Measurements from ENCODE around the gene OPA1. TPM values are rescaled to one million over a fixed set of nuclear protein-coding genes. Genes with fewer than 3 reads are reported as not detected.

The OPA1 gene
- total RNA-seq, 1 experiment from 2014 or later, result 93.8 TPM

GRCh38 chr3:193594946-193595689 is 2.1 kb downstream of the OPA1 start:
- CTCF ChIA-PET, result interaction anchor here (0.7 kb wide), 1 partner anchor 720 kb away, joined by 4 read pairs; no protein-coding TSS in a partner anchor
- Histone ChIP-seq H3K79me2 (ENCODE audit: low read length) (peaks cover 70% of the 10 kb centered on the region), H3K9me3 (ENCODE audit: low read length) (no peaks in the 10 kb centered on the region), H3K36me3 (ENCODE audit: low read depth, low read length) (peaks cover 13% of the 10 kb centered on the region; the same call in 1 of the 2 replicates), H3F3A (ENCODE audit: low read length, unreplicated experiment) (no peaks in the 10 kb centered on the region), H2AFZ (ENCODE audit: low read length) (no peak overlapping the region), H3K4me1 (ENCODE audit: insufficient read depth, low read length) (peaks cover 20% of the 10 kb centered on the region), H3K4me3 (ENCODE audit: low read length) (peak overlapping the region; percentile 97), H3K27me3 (ENCODE audit: low read length) (no peaks in the 10 kb centered on the region), H3K9ac (ENCODE audit: low read length) (no peak overlapping the region), H4K20me1 (ENCODE audit: low read length) (peaks cover 6% of the 10 kb centered on the region; the same call in 1 of the 2 replicates), H3K27ac (ENCODE audit: low read length) (no peak overlapping the region), H3K9me2 (replicated peaks; ENCODE audit: low read length) (no peaks in the 10 kb centered on the region), H3K4me2 (ENCODE audit: low read length) (peak overlapping the region; percentile 78)
- DNase-seq, result peak; percentile 35
- POLR2A ChIA-PET (ENCODE audit: unreplicated experiment), result no interaction called here
- TF ChIP-seq CTCF (conservative IDR thresholded peaks at IDR 0.05; ENCODE audit: low read depth, low read length), result no peak
- TF ChIP-seq EZH2 (IDR thresholded peaks at IDR 0.05; ENCODE audit: low read length, unreplicated experiment), result no peak
- no peak for TF ChIP-seq EZH2phosphoT487 (IDR thresholded peaks at IDR 0.05; ENCODE audit: borderline replicate concordance, low read length)
- intact Hi-C loops (cut with micrococcal nuclease), result loop anchor here (5.0 kb wide), 2 partner anchors 678 to 778 kb away; partner anchors contain the start of gene MB21D2
- BruUV-seq (replicated peaks), result no TSS peak
- ATAC-seq, result no peak

DNA sequence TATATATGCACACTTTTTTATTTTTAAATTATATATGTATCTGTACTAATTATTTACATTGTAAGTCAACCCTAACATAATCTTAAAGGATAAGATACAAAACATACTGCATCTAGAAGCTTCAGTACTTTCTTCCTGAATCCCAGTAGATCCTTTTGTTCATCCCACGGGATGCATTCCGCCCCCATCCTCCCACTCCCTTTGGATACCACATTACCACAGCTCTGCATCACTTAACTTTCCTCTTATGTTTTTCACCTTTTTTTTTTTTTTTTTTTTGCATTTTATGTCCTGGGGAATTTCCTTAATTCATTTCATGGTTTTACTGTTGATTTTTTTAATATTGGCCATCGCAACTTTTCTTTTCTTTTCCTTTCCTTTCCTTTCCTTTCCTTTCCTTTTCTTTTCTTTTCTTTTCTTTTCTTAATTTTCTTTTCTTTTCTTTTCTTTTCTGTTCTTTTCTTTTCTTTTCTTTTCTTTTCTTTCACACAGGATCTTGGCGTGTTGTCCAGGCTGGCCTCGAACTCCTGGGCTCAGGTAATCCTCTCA is 3.0 kb downstream of the OPA1 start:
- Histone ChIP-seq H3F3A (ENCODE audit: low read length, unreplicated experiment) (no peaks in the 10 kb centered on the region), H2AFZ (ENCODE audit: low read length) (no peak overlapping the region), H3K79me2 (ENCODE audit: low read length) (peaks cover 79% of the 10 kb centered on the region), H3K9me3 (ENCODE audit: low read length) (no peaks in the 10 kb centered on the region), H3K9ac (ENCODE audit: low read length) (no peak overlapping the region), H3K4me2 (ENCODE audit: low read length) (no peak overlapping the region), H3K4me3 (ENCODE audit: low read length) (no peak overlapping the region), H3K4me1 (ENCODE audit: insufficient read depth, low read length) (peaks cover 13% of the 10 kb centered on the region), H3K27ac (ENCODE audit: low read length) (no peak overlapping the region), H3K9me2 (replicated peaks; ENCODE audit: low read length) (no peaks in the 10 kb centered on the region), H3K27me3 (ENCODE audit: low read length) (no peaks in the 10 kb centered on the region), H3K36me3 (ENCODE audit: low read depth, low read length) (peaks cover 15% of the 10 kb centered on the region; the same call in 1 of the 2 replicates), H4K20me1 (ENCODE audit: low read length) (peaks cover 13% of the 10 kb centered on the region; the same call in 1 of the 2 replicates)
- ChIA-PET POLR2A (ENCODE audit: unreplicated experiment) (no interaction called here), CTCF (no interaction called here)
- intact Hi-C loops (cut with micrococcal nuclease), result no loop called here
- BruUV-seq (replicated peaks), result no TSS peak
- no peak for TF ChIP-seq CTCF (conservative IDR thresholded peaks at IDR 0.05; ENCODE audit: low read depth, low read length)
- no peak for TF ChIP-seq EZH2phosphoT487 (IDR thresholded peaks at IDR 0.05; ENCODE audit: borderline replicate concordance, low read length)
- TF ChIP-seq EZH2 (IDR thresholded peaks at IDR 0.05; ENCODE audit: low read length, unreplicated experiment), result no peak
- ATAC-seq (no peak), DNase-seq (no peak)

- Histone ChIP-seq H3K4me1 (ENCODE audit: insufficient read depth, low read length) (peaks cover 7% of the 10 kb centered on the region), H3F3A (ENCODE audit: low read length, unreplicated experiment) (no peaks in the 10 kb centered on the region), H3K9me3 (ENCODE audit: low read length) (no peaks in the 10 kb centered on the region), H3K79me2 (ENCODE audit: low read length) (peaks cover 99% of the 10 kb centered on the region), H3K36me3 (ENCODE audit: low read depth, low read length) (peaks cover 15% of the 10 kb centered on the region; the same call in 1 of the 2 replicates), H3K4me2 (ENCODE audit: low read length) (no peak overlapping the region), H3K9ac (ENCODE audit: low read length) (no peak overlapping the region), H2AFZ (ENCODE audit: low read length) (no peak overlapping the region), H4K20me1 (ENCODE audit: low read length) (peaks cover 31% of the 10 kb centered on the region; the same call in 1 of the 2 replicates), H3K27me3 (ENCODE audit: low read length) (no peaks in the 10 kb centered on the region), H3K27ac (ENCODE audit: low read length) (no peak overlapping the region), H3K9me2 (replicated peaks; ENCODE audit: low read length) (no peaks in the 10 kb centered on the region), H3K4me3 (ENCODE audit: low read length) (no peak overlapping the region)
- ATAC-seq (no peak), DNase-seq (no peak)
- TF ChIP-seq CTCF (conservative IDR thresholded peaks at IDR 0.05; ENCODE audit: low read depth, low read length), result no peak
- TF ChIP-seq EZH2 (IDR thresholded peaks at IDR 0.05; ENCODE audit: low read length, unreplicated experiment), result no peak
- no peak for TF ChIP-seq EZH2phosphoT487 (IDR thresholded peaks at IDR 0.05; ENCODE audit: borderline replicate concordance, low read length)
- intact Hi-C loops (cut with micrococcal nuclease), result no loop called here
- no TSS peak for BruUV-seq (replicated peaks)
- CTCF ChIA-PET, result no interaction called here
- POLR2A ChIA-PET (ENCODE audit: unreplicated experiment), result interaction anchor here (0.6 kb wide), 2 partner anchors 64 to 331 kb away, joined by 3 to 11 read pairs; no protein-coding TSS in a partner anchor
Measured at GRCh38 chr3:193598202-193598601, 5.2 kb downstream of the OPA1 start.
